KMS-11 (cell line): ENCODE results near the gene IRF4.

Experiments
- H2AFZ ChIP-seq: fragments of 200-600 bp; sonication (generic); 2 replicates; pipeline ENCODE4 v1.6.1; 2016; ENCODE audit warnings: antibody characterized with exemption, mixed run types, low read depth
- H3K27ac ChIP-seq: fragments of 200-600 bp; sonication (generic); 2 replicates; pipeline ENCODE4 v1.6.1; 2016; ENCODE audit warnings: mild to moderate bottlenecking, mixed run types
- H3K27me3 ChIP-seq: fragments of 200-600 bp; sonication (generic); 2 replicates; pipeline ENCODE4 v1.6.1; 2017; ENCODE audit warnings: mild to moderate bottlenecking, low read depth, mixed run types, moderate library complexity; ENCODE audit not compliant: insufficient read depth
- H3K36me3 ChIP-seq: fragments of 200-600 bp; sonication (generic); 2 replicates; pipeline ENCODE4 v1.6.1; 2017; ENCODE audit warnings: mild to moderate bottlenecking, mixed run types; ENCODE audit not compliant: insufficient read depth
- H3K4me1 ChIP-seq: fragments of 200-600 bp; sonication (generic); 2 replicates; pipeline ENCODE4 v1.6.1; 2016; ENCODE audit warnings: mild to moderate bottlenecking, low read depth, mixed run types; ENCODE audit not compliant: poor library complexity, severe bottlenecking
- H3K4me2 ChIP-seq: fragments of 200-600 bp; sonication (generic); 2 replicates; pipeline ENCODE4 v1.7.0; 2016; ENCODE audit warnings: mild to moderate bottlenecking, mixed run types
- H3K4me3 ChIP-seq: fragments of 200-600 bp; sonication (generic); IDR thresholded peaks from 2 replicates; pipeline ENCODE4 v1.6.1; 2017; ENCODE audit warnings: low read depth, low read length, mixed read lengths; ENCODE audit not compliant: insufficient read depth
- H3K79me2 ChIP-seq: fragments of 200-600 bp; sonication (generic); 2 replicates; pipeline ENCODE4 v1.6.1; 2016; ENCODE audit warnings: low read depth, mixed run types; ENCODE audit not compliant: insufficient read depth
- H3K9ac ChIP-seq: fragments of 200-600 bp; sonication (generic); 2 replicates; pipeline ENCODE4 v1.6.1; 2016; ENCODE audit warnings: mild to moderate bottlenecking, mixed run types
- H4K20me1 ChIP-seq: fragments of 200-600 bp; sonication (generic); 2 replicates; pipeline ENCODE4 v1.6.1; 2016; ENCODE audit warnings: mild to moderate bottlenecking, mixed run types; ENCODE audit not compliant: insufficient read depth
- TF ChIP-seq, protein P1 (sequence below): fragments of 200-600 bp; sonication (generic); conservative IDR thresholded peaks from 2 replicates; pipeline ENCODE4 v1.6.1; 2017; ENCODE audit warnings: low read depth, mild to moderate bottlenecking, antibody characterized with exemption, low read length, moderate library complexity, mixed read lengths

Gene IRF4

GRCh38 chr6:361411-362132 is 30.0 kb upstream of the IRF4 start:
- Histone ChIP-seq H3K36me3 (no peaks in the 10 kb centered on the region), H3K4me2 (no peak overlapping the region), H4K20me1 (no peaks in the 10 kb centered on the region), H2AFZ (no peak overlapping the region), H3K27ac (no peak overlapping the region), H3K4me3 (no peak overlapping the region), H3K79me2 (no peaks in the 10 kb centered on the region), H3K4me1 (no peaks in the 10 kb centered on the region), H3K27me3 (no peaks in the 10 kb centered on the region), H3K9ac (no peak overlapping the region)
- TF ChIP-seq, protein P1, sequence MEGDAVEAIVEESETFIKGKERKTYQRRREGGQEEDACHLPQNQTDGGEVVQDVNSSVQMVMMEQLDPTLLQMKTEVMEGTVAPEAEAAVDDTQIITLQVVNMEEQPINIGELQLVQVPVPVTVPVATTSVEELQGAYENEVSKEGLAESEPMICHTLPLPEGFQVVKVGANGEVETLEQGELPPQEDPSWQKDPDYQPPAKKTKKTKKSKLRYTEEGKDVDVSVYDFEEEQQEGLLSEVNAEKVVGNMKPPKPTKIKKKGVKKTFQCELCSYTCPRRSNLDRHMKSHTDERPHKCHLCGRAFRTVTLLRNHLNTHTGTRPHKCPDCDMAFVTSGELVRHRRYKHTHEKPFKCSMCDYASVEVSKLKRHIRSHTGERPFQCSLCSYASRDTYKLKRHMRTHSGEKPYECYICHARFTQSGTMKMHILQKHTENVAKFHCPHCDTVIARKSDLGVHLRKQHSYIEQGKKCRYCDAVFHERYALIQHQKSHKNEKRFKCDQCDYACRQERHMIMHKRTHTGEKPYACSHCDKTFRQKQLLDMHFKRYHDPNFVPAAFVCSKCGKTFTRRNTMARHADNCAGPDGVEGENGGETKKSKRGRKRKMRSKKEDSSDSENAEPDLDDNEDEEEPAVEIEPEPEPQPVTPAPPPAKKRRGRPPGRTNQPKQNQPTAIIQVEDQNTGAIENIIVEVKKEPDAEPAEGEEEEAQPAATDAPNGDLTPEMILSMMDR = no peak

GRCh38 chr6:362231-362923 is 29.2 kb upstream of the IRF4 start:
- Histone ChIP-seq H3K27me3 (no peaks in the 10 kb centered on the region), H3K36me3 (no peaks in the 10 kb centered on the region)

DNA sequence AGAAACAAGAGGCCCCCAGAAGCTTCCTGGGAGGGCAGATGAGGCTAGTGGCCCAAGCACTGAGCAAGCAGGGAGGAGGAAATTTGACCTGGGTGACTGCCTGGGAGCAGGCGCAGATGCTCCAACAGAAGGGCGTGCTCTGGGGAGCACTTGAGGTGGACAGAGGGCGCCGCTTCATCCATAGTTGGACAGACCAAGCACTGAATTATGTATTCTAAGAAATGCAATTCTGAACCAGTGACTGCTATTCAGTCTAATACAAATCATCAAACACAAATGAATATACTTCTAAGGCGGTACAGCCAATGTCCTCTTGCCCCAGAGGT is 28.7 kb upstream of the IRF4 start:
- TF ChIP-seq, protein P1 = no peak
- Histone ChIP-seq H3K4me2 (no peak overlapping the region), H3K4me3 (no peak overlapping the region), H3K9ac (no peak overlapping the region), H4K20me1 (no peaks in the 10 kb centered on the region), H2AFZ (no peak overlapping the region), H3K36me3 (no peaks in the 10 kb centered on the region), H3K27me3 (no peaks in the 10 kb centered on the region), H3K4me1 (no peaks in the 10 kb centered on the region), H3K27ac (no peak overlapping the region), H3K79me2 (no peaks in the 10 kb centered on the region)

More at GRCh38 chr6:362231-362923, 29.2 kb upstream of the IRF4 start:
- Histone ChIP-seq H3K4me3 (no peak overlapping the region), H2AFZ (no peak overlapping the region), H4K20me1 (no peaks in the 10 kb centered on the region), H3K79me2 (no peaks in the 10 kb centered on the region), H3K4me2 (no peak overlapping the region), H3K9ac (no peak overlapping the region), H3K27ac (no peak overlapping the region), H3K4me1 (no peaks in the 10 kb centered on the region)
- TF ChIP-seq, protein P1 = no peak

GRCh38 chr6:363291-363690 is 28.3 kb upstream of the IRF4 start:
- H3K4me3 ChIP-seq = no peak overlapping the region
- H3K9ac ChIP-seq = no peak overlapping the region
- no peak overlapping the region for H3K4me2 ChIP-seq
- H2AFZ ChIP-seq = no peak overlapping the region
- TF ChIP-seq, protein P1 = no peak
- H3K36me3 ChIP-seq = no peaks in the 10 kb centered on the region
- H3K79me2 ChIP-seq = no peaks in the 10 kb centered on the region
- no peaks in the 10 kb centered on the region for H4K20me1 ChIP-seq
- no peaks in the 10 kb centered on the region for H3K27me3 ChIP-seq
- H3K4me1 ChIP-seq = no peaks in the 10 kb centered on the region
- H3K27ac ChIP-seq = no peak overlapping the region
